Kidney capillary endothelial cell (primary cell): ENCODE measurements around the gene BPIFA1.

ENCODE experiments used
- DNase-seq: peaks from one replicate; pipeline ENCODE4 v3.0.0-alpha.2; 2018; ENCODE audit warnings: low spot score

Gene BPIFA1

DNA sequence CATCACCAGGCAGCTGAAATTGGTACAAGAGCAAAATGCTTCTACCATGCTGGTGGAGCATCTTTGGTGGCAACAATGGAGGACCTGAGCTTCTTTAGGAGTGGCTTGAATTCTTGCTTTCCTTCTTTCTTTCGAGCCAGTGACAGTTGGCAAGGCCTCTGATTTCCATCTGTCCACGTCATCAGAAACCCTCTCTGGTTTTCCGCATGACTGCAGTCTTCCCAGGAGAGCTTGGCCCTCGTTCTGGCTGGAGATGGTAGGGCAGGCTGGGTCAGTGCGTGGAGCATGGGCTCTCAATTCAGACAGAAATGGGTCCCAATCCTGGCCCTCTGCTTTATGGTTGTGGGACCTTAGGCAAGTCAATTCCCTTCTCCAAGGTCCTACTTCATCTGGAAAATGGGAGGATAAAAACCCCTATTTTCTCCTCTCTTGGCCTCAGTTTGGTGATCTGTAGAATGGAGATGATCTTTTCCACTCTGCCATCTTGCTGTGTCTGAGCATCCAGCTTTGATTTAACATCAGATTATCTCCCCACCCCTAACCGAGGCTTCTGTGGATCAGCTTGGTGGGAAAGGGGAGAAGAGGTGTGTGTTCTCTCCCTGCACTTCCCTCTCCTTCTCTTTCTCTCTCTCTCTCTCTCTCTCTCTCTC is 43.6 kb downstream of the BPIFA1 start:
- DNase-seq = no peak

DNA sequence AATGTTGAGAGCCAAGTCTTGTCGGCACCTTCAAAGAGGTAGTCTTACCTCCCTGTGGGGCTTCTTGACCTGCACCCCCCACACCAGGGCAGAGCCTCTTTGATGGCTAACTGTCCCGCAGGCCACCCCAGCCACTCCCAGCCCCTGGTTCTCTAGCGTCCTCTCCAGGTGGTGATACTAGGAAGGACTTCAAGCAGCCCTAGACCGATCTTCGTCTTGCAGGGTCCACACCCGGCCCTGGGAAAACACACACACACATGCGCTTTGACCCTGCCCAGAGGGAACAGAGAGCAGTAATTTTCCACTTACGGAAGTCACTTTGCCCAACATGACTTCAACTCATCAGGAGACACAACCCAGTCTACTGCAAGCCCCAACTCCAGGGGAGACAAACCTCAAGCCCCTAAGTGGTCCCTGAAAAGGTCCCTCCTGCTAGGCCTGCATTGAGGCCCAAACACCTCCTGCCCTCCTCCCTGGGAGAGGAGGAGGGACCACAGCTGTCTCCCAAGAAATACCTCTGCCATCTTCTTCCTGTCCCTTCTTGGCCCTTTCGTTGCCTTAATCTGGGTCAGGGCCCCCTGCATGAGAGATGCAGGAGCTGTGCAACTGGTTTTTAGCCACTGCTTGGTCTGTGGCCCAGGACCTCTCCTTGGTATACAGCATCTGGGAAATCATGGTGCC is 44.3 kb downstream of the BPIFA1 start:
- no peak for DNase-seq

DNA sequence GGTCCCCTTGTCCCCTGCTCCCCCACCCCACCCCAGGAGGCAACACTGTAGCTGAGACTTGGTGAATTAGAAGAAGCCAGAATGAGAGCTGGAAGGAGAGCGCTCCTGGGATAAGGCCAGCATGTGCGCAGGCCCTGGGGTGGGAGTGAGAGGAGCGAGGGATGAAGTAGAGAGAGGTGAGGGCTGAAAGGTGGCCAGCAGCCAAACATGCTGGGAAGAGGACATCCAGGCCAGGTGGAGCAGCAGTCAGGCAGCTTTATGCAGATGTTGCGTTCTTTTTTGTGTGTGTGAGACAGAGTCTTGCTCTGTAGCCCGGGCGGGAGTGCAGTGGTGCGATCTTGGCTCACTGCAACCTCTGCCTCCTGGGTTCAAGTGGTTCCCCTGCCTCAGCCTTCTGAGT is 45.0 kb downstream of the BPIFA1 start:
- DNase-seq = no peak

DNA sequence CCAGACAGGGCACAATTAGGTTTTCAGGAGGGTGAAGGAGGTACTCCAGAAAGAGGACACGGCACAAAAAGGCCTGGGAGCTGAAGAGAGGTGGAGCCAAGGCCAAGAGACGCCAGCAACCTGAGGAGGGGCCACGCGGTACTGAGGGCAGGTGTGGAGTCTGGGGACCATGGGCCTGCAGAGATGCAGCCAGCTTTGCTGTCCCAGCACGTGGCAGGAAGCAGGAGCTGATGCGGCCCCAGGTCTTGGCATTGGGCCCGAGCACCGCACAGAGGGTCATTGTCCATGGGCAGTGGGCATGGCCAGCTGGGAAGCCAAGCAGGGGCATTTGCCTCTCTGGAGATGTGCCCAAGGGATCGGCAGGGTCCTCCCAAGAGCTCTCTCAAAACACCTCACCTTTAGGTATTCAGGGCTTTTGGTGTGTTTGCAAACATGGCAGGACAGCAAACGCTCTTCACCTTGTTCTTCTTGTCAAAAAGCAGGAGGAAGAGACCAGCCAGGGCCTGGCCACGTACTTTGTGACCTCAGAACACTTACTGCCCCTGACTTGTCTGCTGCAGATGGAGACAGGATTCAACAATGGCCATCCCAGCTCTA is 45.9 kb downstream of the BPIFA1 start:
- no peak for DNase-seq

DNA sequence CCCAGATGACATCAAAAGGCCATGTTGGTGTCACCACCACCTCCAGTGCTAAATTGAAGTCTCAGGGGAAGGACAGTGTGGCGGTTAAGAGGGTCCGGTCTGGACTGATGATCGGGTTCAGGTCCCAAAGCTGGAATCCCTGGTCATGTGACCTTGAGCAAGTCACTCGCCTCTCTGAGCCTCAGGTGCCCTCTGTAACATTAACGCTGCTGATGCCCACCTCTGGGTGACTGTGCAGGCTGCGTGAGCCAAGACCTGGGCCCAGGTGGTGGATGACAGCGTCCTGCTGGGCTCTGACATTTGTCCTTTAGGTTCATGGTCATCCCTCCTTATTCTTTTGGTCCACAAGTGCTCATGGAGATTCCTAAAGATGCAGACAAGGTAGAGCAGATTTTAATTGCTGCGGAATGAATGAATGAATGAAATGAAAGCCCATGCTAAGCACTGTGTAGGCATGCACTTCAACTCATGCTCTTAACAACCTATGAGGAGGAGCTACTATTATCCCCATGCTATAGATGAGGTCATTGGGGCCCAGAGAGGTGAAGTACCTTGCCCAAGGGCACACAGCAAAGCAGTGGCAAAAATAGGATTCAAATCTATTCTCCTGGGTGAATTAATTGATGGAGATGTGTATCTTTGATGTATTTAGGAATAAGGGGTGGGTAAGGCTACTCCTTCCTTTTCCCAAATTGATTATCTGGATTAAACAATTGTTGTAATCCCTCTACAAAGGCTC is 46.6 kb downstream of the BPIFA1 start:
- no peak for DNase-seq

DNA sequence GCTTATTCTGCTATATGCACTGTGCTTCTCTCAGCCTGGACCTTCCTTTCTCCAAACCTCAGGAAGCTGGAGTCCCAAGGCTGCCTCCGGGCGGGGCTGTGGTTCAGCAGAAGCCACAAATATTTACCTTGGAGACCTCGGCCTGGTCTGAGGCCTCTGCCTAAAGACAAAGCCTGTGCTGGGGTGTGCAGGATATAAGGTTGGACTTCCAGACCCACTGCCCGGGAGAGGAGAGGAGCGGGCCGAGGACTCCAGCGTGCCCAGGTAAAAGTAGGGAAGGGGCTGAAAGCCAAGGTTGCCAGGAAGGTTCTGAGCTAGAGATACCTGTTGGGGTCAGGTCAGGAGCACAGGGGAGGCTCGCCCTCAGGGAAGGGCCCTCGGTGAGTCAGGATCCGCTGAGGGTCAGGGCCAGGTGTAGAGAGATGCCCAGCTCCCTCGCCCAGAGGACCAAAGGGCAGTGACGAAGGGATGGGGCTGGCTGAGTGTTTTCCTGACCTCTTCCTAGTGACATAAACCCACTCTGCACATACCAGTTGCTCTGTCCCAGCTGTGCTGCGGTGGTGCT is 47.3 kb downstream of the BPIFA1 start, which contains the start of gene BPIFB1:
TSS of gene BPIFB1 (plus strand) at position 224 of the 565 bp plus-strand sequence. CDS start 2,860 bp downstream, outside the sequence.
- DNase-seq = no peak

DNA sequence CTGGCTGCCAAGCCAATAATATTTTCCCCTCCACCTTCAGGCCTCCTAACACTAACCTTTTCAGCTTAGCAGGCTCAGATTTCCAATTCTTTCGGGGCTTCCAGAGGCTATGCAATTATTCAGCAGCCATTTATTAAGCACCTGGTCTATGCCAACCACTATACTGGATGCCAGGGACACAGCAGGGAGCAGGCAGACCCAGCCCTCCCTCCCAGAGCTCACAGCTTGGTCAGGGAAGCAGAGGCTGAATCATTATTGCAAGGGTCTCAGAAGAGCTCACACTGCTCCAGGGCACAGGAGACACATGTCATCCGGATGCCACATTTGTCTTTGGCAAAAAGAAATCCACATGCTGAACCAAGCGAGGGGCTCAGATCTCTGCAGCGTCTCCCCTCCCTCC is 48.5 kb downstream of the BPIFA1 start:
- DNase-seq = no peak

DNA sequence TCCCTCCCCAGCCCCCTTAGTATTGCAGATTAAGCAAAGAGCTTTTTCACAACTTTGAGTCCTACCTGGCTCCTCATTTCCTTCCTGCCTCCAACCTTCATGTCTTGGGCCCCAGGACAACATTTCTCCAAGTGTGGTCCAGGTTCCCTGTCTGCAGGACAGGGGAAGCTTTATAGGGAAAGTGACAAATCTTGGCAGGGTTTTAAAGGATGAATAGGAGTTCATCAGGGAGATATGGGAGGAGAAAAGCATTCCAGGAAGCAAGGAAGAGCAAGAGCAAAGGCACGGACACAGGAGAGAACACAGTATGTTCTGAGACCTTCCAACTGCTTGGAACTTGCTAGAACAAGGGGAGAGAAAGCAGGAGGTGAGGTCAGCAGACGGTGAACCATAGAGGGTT is 49.1 kb downstream of the BPIFA1 start:
- DNase-seq = no peak

DNA sequence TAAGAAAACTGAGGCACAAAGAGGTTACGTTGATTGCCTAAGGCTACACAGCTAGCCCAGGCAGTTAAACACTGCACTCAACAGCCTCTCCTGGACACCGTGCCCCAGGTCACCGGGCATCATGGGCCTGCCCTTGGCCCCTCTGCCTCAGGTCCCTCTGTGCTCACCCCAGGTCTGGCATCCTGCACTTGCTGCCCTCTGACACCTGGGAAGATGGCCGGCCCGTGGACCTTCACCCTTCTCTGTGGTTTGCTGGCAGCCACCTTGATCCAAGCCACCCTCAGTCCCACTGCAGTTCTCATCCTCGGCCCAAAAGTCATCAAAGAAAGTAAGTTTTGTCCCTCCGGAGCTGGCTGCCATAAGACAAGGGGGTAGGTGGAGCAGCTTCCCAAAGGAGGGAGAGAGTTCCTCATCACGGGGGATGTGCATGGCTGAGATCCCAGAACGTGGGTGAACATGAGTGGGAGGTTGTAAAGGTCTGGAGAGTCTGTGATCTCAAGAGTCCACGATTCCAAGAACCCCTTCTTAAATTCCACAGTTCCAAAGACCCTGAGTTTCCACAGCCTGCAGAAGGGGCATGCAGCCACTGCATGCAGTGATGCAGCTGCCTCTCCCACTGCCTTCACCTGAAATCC is 50.2 kb downstream of the BPIFA1 start:
- DNase-seq = no peak

DNA sequence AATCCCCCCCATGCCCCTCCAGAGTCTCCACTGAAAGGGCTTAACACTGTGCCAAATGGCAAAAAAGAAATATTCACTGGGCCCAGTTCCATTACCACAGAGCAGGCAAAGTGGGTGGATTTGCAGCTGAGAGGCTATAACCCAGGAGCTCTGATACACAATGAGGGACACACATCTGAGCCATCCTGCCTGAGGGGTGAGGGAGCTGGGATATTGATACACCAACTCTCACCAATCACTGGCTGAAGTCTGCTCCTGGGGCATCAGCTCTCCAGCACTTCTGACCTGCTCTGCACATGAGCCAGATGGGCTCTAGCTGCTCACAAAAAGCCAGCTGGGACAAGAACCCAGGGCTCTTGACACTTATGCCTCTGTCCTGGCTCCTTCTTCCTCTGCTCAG is 52.1 kb downstream of the BPIFA1 start:
- no peak for DNase-seq

DNA sequence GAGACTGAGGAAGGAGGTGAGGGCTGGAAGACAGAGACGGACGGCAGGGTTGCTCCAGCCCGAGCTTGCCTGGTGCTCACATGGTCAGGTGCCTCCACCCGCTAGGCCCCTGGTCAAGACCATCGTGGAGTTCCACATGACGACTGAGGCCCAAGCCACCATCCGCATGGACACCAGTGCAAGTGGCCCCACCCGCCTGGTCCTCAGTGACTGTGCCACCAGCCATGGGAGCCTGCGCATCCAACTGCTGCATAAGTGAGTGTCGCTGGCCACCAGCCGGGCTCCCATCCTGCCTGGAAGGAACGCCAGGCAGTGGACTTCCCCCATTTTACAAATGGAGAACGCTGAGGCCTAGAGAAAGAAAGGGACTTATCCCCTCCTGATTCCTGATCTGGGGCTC is 55.1 kb downstream of the BPIFA1 start:
- DNase-seq = no peak

DNA sequence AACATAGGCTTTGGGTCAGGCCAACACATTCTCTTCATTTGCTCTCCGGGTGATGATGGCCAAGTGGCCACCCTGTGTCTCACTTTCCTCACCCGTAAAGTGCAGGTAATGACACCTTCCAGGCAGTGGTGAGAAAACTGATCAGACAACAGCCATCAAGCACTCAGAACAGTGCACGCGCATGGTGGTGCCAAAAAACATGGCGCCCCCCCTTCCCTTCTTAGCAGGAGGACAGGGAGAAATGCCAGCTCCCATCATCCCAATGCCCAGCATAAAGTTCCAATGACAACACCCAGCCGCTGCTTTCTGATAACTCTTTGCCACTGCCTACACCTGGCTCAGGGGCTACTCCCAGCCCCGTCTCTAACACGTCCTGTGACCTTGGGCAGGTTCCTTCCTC is 55.6 kb downstream of the BPIFA1 start:
- no peak for DNase-seq

DNA sequence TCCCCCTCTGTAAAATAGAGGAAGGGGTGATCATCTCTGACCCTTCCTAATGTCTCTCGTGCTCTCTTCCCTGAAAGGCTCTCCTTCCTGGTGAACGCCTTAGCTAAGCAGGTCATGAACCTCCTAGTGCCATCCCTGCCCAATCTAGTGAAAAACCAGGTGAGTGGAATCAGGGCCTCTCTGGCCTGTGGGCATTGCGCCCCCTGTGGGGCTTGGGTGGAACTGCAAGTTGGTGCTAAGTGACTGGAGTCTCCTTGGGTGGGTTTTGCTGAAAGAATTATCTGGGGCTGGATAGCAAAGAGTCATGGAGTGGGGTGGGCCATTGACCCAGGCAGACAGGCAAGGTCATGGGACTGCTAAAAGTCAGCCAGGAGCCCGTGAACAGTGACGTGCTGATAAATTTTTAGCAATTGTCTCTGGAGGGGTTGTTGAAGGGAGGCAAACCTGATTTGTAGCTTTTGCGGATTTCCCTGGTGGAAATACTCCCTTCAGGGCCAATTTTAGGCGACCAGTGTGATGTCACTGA is 56.1 kb downstream of the BPIFA1 start:
- DNase-seq = peak; percentile 10
